GM18511 (cell line): ENCODE results near the gene TMEM131.

ENCODE experiments used
- ATAC-seq: cut with Tn5 transposase; IDR thresholded peaks from one replicate; pipeline ENCODE4 v1.9.1; 2021; ENCODE audit warnings: mild to moderate bottlenecking, moderate library complexity; ENCODE audit not compliant: unreplicated experiment

TMEM131 gene

DNA sequence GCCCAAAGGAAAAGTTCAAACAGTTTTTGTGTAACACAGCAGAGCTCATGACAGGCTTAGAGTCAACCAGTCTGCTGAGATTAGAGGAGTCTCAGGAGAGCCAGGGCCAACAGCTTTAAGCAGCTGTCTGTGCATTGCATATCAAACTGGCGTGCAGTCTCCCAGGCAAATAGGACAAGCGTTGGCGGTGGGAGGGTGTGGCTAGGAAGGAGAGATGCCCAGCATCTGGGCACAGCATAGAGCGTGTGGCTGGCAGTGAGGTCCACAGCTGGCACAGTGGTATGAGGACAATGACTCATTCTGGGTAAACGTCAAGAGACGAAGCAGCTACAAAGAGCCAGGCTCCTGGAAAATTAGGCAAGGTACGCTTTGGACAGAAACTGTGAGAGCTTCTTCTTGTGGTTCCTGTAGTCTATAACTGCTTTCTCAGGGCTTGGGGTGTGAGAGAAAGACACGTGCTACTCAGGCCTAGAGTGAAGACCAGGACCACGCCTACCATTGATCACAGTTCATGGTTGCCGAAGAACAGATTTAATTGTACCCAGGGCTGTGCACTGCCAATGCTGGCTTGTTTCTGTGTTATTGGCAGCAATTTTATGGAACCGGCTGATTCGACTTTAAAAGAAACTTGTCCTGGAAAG lies 267.5 kb downstream of the TMEM131 start:
- ATAC-seq = no peak

DNA sequence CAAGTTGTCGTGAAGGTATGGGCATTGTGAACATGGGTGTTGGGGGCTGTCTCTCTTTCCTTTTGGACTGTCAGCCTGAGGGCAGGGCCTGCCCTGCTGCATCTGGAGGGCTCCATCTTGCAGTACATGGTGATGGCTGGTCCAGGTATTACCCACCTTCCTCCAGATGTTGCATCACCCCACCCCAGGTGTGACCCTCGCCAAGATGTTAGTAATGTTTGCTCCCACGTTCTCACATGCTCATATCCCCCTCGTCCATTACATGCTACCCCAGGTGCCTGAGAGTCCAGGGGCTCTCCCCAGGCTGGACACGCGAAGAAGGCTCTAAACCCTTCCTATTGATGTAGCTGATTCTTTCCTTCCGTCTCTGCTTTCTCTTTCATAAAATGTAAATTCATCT lies 268.5 kb downstream of the TMEM131 start:
- ATAC-seq = no peak

DNA sequence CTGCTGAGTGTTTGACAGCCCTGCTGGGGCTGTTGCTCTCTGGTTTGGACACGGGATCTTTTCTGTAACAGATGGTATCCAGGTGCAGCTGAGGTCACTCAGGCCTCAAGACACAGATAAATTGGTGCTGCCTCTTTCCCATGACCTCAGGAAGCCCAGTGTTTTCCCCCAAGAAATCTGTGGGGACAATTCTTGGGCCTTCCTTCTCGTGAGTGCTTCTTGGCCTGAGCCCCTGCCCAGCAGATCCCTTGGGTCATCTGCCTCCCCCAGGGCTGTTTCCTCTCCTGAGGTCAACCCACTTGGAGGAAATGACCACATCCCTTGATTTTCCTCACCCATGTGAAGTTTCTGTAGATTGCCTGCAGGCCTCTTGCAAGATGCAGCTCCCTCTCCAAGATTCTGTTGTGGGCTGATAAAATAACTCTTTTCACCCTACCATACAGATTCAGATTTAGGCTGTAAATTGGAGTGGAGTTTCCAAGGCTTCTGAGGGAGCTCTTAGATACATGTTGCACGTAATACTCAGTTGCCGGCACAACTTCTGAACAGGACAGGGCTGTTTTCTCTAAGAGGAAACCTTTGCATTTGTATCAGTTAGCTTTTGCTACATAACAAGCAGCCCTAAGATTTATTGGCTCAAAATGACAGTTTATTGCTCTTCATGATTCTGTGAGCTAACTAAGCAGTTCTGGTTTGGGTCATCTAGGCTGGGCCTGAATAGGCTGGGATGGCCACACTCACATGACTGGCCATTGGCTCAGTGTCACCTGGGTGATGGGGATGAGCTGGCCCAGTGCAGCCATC lies 269.3 kb downstream of the TMEM131 start:
- ATAC-seq = no peak

DNA sequence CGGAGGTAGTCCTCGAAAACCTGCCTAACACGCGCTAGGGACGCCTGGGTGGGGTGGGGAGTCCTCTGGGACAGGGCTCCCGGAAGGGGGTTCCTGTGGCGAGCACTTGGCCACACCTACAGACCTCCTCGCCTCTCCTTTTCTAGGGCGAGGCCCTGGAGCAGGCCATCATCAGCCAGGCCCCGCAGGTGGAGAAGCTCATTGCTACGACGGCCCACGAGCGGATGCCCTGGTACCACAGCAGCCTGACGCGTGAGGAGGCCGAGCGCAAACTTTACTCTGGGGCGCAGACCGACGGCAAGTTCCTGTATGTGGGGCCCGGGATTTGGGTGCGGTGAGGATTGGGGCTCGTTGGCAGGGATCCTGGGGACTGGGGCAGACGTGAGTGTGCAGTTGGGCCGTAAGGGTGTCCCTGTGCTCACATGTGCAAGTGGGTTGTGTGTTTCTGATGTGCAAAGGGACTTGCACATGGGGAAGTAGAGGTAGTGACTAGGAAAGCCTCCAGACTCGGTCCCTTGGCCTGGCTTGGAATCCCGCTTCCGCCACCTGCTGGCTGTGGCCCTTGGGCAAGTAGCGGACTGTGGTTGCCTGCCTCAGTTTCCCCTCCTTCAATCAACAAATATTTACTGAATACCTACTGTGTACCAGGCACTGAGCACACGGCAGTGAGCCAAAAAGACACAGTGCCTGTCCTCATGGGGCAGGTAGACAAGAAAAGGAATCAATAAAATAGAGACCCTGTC lies 270.6 kb downstream of the TMEM131 start:
- no peak for ATAC-seq

DNA sequence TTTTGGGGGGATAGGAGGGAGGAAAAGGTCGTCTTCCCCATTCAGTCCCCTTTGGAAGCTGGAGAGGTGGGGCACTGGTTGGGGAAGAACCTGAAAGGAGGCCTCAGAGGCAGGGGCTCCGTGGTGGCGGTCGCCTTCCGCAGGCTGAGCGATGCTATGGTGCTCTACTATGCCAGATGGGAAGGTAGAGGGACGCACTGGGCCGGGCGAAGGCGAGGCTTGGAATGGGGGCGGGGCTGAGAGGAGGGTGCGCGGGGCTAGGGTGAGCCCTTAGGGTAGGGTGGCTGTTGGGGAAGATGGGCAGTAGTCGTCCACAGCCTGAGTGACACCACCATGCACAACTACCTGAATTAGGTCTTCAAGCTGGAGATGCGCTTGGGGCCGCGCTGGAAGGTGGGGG lies 271.2 kb downstream of the TMEM131 start:
- ATAC-seq = no peak

DNA sequence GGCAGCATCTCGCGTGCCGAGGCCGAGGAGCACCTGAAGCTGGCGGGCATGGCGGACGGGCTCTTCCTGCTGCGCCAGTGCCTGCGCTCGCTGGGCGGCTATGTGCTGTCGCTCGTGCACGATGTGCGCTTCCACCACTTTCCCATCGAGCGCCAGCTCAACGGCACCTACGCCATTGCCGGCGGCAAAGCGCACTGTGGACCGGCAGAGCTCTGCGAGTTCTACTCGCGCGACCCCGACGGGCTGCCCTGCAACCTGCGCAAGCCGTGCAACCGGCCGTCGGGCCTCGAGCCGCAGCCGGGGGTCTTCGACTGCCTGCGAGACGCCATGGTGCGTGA lies 271.7 kb downstream of the TMEM131 start:
- ATAC-seq = no peak

DNA sequence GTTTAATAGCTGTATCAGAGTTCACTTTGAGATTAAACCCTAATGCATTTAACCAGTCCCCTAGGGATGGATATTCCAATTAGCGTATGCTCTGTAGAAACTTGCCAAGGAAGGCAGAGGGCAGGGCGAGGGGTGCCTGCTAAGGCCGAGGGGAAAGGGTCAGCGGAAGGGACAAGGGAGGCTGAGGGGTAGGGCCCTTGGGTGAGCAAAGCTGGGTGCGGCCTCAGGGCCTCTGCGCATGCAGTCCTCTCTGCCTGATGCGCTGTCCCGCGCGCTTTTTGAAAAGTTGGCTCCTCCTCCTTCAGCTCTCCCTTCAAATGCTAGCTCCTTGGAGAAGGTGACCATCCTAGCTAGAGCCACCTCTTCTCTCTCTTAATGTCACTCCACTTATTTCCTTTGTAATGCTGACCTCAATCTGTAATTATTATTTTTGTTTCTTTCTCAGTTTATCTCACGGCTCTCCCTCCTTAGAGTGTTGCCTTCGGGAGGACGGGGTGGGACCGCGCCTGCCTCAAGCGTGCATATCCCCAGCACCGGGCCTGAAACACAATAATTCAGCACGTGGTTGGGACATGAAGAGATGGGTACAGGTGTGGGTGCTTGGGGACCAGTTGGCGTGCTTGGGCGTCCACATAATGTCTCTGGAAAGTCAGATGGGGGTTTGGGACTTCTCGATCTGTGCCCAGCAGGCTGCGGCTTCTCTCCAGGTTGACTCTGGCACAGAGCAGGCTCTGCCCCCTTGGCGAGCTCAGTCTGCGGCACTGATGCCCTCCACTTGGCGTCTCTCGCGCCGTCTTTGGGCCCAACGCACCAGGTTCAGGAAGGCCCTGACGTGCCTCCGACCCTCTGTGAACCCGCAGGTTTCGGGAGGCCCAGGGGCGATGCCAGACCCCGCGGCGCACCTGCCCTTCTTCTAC lies 272.3 kb downstream of the TMEM131 start:
- ATAC-seq = no peak

DNA sequence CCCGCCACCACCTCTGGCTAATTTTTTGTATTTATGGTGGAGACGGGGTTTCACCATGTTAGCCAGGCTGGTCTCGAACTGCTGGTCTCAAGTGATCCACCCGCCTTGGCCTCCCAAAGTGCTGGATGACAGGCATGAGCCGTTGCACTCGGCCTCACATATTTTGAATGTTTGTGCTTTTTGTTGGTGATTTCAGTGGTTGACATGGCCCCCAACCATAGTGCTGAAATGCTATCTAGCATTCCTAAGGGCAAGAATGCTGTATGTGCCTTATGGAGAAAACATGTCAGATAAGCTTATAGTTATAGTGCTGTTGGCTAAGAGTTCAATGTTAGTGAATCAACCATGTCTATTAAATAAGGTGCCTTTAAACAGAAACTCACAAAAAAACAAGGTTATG lies 273.5 kb downstream of the TMEM131 start:
- no peak for ATAC-seq

DNA sequence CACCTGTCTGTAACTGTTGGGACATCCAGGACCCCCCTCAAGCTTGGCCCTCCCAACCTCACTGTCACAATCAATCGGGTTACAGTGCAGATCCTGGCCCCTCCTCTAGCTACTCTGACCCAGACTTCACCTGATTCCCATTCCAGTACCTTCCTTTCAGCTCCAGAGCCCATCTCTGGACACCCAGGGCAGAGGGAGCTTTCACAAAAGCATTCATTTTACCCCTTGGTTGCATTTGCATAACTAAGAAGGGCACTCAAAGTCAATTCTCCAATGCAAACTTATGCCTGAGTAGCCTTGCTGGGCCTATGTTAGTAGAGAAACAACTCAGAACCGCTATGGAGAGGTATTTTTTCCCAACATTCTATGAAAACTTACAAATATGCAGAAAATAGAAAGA lies 275.0 kb downstream of the TMEM131 start:
- ATAC-seq = no peak

DNA sequence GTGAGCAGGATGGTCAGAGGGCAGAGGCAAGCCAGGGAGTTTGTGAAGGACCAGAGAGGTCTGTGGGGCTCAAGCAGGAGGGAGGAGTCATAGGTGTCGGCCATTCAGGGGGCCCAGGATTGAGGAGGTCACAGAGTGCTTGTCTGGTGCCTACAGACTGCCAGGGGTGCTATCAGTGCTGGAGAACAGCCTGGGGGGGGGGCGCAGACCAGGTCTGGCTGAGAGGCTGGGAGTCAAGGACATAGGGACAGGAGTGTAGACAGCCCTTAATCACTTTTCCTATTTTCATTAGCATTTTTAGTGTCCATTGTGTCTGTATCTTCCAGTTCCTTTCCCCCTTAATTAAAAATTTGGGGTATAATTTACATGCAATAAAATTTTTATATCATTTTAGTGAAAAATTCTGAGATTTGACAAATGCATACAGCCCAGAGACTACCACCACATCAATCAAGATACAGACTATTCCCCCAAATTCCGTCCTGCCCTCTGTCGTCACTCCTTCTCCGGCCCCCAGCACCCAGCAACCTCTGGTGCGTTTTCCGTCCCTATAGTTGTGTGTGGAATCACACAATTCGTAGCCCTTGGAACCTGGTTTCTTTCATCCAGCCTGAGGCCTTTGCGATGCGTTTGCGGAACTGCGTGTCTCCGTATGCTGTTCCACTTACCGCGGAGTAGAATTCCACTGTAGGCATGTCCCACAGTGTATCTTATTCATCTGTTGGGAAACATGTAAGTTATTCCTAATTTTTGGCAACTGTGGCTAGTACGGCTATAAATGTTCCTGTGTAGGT lies 276.2 kb downstream of the TMEM131 start:
- ATAC-seq = no peak

DNA sequence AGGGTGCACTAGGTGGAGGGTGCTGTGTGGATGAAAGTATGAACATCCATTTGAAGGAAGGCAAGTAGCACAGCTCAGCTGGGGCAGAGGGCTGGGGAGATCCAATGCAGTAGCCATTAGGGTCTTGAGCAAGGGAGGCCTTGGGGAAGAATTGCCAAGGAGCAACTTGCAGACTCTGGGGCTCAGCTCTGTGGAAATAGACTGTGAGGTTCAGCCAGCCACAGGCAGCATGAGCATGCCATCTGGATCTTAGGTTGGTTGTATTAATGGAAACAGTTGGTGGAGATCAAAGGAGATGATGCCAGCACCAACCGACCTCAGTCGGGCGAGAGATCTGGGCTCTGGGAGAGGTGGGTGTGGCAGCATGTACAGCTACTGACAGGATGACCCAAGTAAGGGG lies 276.8 kb downstream of the TMEM131 start:
- peak; percentile 30 for ATAC-seq

DNA sequence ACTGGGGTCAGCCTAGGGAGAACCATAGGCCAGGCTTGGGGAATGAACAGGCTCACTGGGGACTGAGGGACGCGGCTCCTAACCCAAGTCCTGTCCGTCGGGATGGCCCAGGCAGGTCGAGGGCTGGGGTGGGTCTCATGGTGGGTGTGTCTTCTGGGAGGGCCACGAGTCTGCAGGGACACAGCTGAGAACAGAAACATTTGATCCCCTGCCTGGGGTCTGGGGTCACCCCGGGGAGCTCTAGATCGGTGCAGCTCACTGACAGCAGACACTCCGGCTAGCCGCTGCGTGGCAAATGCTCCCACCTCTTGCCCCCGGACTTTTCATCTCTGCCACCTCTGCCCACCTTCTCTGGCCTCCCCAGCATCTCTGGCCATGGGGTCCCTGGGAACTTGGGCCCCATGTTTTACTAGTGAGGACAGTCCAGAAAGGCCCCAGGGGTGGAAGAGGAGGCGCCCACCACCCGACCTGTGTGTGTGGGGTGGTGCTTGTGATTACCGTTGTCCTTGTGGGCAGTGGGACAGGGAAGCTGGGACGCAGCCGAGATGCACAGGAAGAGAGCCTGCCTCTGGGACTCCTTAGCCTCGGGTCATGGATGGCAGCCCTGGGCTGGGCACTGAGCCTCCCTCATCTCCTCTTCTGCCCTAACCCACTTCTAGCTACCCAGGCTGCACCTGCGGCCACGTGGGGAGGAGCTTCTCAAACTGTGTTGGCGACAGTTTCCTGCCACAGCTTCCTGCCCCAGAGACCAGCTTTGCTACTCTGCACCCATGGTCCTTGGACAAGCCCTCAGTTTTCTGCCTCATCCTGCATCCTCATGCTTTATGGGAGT lies 277.5 kb downstream of the TMEM131 start:
- peak; percentile 75 for ATAC-seq

DNA sequence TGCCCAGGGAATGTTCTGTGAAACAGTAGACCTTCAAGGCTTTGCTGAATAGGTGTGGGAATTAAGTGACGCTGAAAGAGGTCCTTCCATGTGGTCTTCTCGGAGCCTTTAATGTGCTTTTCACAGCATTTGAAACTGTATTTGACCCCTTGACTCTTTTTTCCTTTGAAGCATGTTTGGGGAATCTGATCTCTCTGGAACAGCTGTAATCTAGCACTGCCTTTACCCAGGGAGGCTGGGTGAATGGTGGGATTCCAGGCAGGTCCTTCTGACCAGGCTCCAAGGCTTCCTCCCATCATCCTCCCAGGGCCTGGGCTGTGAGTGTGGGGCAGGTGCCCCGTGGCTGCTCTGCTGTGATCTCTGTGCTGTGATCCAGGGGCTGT lies 278.1 kb downstream of the TMEM131 start:
- no peak for ATAC-seq

DNA sequence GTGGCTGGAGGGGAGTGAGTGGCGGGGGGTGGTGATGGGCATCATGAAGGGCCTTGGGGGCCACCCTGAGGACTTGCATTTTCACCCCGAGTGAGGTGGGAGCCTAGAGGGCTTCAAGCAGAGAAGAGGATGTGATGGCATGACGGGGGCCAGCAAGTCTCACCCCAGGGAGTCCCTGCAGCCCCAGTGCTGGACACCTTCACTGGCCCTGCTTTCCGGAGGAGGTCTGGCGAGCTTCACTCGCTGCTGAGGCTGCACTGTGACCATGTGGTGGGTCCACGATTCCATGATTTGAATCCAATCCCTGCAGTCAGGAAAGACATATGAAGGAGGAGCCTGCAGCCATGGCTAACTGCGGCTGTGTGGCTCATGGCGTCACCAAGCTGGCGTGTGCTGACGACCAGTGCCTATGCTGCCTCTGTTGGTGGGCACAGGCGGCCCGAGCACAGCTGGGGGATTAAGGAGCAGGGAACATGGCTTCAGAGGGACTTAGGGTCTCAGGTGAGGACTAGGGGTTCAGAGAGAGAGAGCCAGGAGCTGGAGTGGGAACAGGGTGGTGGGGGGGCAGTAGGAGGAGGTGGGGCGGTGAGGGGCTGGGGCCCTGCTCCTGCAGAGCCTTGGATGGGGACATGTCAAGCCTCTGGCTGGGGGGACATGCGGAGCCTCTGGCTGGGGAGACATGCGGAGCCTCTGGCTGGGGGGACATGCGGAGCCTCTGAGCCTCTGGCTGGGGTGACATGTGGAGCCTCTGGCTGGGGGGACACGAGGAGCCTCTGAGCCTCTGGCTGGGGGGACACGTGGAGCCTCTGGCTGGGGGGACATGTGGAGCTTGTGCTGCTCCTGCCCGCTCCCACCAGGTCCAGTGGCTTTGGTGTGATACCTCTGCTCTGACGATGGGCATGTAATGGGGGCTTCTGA lies 278.8 kb downstream of the TMEM131 start:
- no peak for ATAC-seq

DNA sequence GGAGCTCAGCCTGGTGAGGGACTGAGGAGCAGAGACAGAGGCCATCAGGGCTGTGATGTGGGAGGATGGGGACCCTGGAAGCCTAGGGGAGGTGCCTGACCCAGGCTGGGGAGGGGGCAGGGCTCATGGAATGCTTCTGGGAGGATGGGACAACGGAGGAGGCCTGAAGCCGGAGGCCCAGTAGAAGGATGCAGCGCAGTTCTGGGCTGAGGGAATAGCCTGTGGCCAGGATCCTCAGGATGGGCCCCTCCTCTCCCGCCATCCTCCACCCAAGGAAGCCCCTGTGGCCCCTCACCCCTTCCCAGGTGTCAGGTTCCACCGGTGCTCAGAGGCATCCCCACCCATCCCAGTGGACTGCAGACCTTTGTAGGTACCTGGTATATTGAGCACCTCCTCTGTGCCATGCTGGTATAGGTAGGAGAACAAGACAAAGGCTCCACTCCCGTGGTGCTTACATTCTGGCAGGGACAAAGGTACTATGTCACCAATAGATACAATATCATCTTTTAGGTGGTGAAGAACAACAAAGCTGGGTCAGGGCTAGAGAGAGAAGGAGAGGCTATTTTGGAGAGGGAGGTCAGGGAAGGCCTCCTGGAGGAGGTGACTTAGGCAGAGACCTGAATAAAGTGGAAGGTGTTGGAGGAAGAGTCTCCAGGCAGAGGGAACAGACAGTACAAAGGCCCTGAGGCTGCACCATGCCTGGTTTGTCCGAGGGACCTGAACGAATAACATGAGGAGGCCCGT lies 279.6 kb downstream of the TMEM131 start:
- ATAC-seq = no peak

DNA sequence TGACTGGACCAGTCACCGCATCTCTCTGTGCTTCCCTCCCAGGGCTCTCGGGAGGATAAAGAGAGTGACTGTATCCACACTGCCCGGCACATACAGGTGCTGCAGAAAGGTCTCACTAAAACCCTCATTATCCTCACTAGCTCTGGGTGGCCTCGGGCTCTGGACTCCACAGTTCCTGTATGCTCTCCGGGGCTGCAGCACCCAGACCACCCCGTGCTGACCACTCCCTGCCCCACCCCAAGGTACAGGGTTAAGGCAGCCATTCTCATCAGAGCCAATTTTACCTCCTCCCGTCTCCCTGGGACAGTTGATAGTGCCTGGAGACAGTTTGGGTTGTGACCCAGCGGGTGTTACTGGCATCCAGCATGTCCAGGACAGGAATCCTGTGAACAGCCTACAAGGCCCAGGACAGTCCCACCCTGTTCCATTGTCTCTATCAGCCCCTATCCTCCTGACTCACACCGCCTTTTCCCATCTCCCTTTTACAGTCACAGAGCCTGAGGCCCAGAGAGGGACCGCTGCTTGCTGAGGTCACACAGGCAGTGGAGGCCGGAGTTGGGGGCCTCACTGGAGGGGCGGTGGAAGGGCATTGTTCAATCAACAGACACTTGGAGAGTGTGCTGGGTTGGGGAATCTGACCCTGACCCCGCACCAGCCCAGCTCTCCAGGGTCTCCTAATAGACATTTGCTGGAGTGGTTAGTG lies 280.6 kb downstream of the TMEM131 start:
- ATAC-seq = no peak
